ENCODE measurements around the gene RGS9BP. TPM values are rescaled to one million over a fixed set of nuclear protein-coding genes. Genes with fewer than 3 reads are reported as not detected.
A peak's percentile ranks its signal among the peaks of the same experiment; 100 is the strongest.

Gene RGS9BP
- total RNA-seq, 2 experiments from 2014 or later = 0.10 to 0.12 TPM

GRCh38 chr19:32674153-32674930 lies 1.3 kb upstream of the RGS9BP start:
- intact Hi-C loops (cut with micrococcal nuclease) = no loop called here
- Mint-ChIP-seq H3K4me3 (peak overlapping the region; percentile 89), H3K27ac (peak overlapping the region; percentile 46), H3K9me3 (no peaks in the 10 kb centered on the region), H3K4me1 (ENCODE audit: low read depth) (peaks cover 29% of the 10 kb centered on the region), H3K36me3 (ENCODE audit: low read depth) (no peaks in the 10 kb centered on the region), H3K27me3 (ENCODE audit: low read depth) (peaks cover 14% of the 10 kb centered on the region)
- peak; percentile 18 for DNase-seq
- CTCF ChIA-PET = interaction anchor here (1.1 kb wide), 1 partner anchor 315 kb away, joined by 3 read pairs; no protein-coding TSS in a partner anchor

- CTCF ChIA-PET = no interaction called here
- intact Hi-C loops (cut with micrococcal nuclease) = loop anchor here (1.0 to 5.0 kb wide), 8 partner anchors 16 to 502 kb away; partner anchors contain the start of genes CEP89, DPY19L3, NUDT19 and PDCD5
- peaks cover 22% of the 10 kb centered on the region for H3K4me1 Mint-ChIP-seq (ENCODE audit: low read depth)
- no peaks in the 10 kb centered on the region for H3K36me3 Mint-ChIP-seq (ENCODE audit: low read depth)
- H3K27ac Mint-ChIP-seq = peak within 1 kb of the TSS; percentile 46
- peak within 1 kb of the TSS; percentile 89 for H3K4me3 Mint-ChIP-seq
- peaks cover 14% of the 10 kb centered on the region for H3K27me3 Mint-ChIP-seq (ENCODE audit: low read depth)
- no peaks in the 10 kb centered on the region for H3K9me3 Mint-ChIP-seq
- DNase-seq = peak; percentile 97
Observed at GRCh38 chr19:32674931-32675719, 523 bp upstream of the RGS9BP start, which contains the start of gene ANKRD27. Gene ANKRD27, minus strand, starts transcription at chr19:32675180. Its CDS starts 16,165 bp downstream, at chr19:32659015.

GRCh38 chr19:32676186-32676894 lies 692 bp downstream of the RGS9BP start:
- intact Hi-C loops (cut with micrococcal nuclease) = loop anchor here (5.0 kb wide), 3 partner anchors 79 to 501 kb away; partner anchors contain the start of gene DPY19L3
- peak overlapping the region; percentile 80 for H3K4me3 Mint-ChIP-seq
- no peaks in the 10 kb centered on the region for H3K9me3 Mint-ChIP-seq
- CTCF ChIA-PET = interaction anchor here (0.6 to 1.2 kb wide), 2 partner anchors 15 to 32 kb away, joined by 3 to 4 read pairs; partner anchors contain the start of gene NUDT19
- peaks cover 20% of the 10 kb centered on the region for H3K4me1 Mint-ChIP-seq (ENCODE audit: low read depth)
- no peak overlapping the region for H3K27ac Mint-ChIP-seq
- H3K36me3 Mint-ChIP-seq (ENCODE audit: low read depth) = no peaks in the 10 kb centered on the region
- DNase-seq = no peak
- H3K27me3 Mint-ChIP-seq (ENCODE audit: low read depth) = peaks cover 14% of the 10 kb centered on the region

GRCh38 chr19:32676895-32677359 lies 1.3 kb downstream of the RGS9BP start:
- H3K4me1 Mint-ChIP-seq (ENCODE audit: low read depth) = peaks cover 20% of the 10 kb centered on the region
- DNase-seq = no peak
- H3K4me3 Mint-ChIP-seq = peak overlapping the region; percentile 19
- CTCF ChIA-PET = interaction anchor here (0.6 to 1.2 kb wide), 2 partner anchors 15 to 627 kb away, joined by 3 to 4 read pairs; partner anchors contain the start of gene NUDT19
- H3K9me3 Mint-ChIP-seq = no peaks in the 10 kb centered on the region
- H3K36me3 Mint-ChIP-seq (ENCODE audit: low read depth) = no peaks in the 10 kb centered on the region
- intact Hi-C loops (cut with micrococcal nuclease) = loop anchor here (5.0 kb wide), 3 partner anchors 80 to 500 kb away; partner anchors contain the start of gene DPY19L3
- H3K27me3 Mint-ChIP-seq (ENCODE audit: low read depth) = peaks cover 14% of the 10 kb centered on the region
- no peak overlapping the region for H3K27ac Mint-ChIP-seq

GRCh38 chr19:32677657-32678056 lies 2.0 kb downstream of the RGS9BP start:
- H3K27me3 Mint-ChIP-seq (ENCODE audit: low read depth) = peaks cover 14% of the 10 kb centered on the region
- CTCF ChIA-PET = interaction anchor here (0.6 kb wide), 1 partner anchor 626 kb away, joined by 3 read pairs; no protein-coding TSS in a partner anchor
- H3K4me3 Mint-ChIP-seq = peak overlapping the region; percentile 19
- intact Hi-C loops (cut with micrococcal nuclease) = loop anchor here (5.0 kb wide), 3 partner anchors 80 to 500 kb away; partner anchors contain the start of gene DPY19L3
- H3K9me3 Mint-ChIP-seq = no peaks in the 10 kb centered on the region
- peaks cover 16% of the 10 kb centered on the region for H3K4me1 Mint-ChIP-seq (ENCODE audit: low read depth)
- H3K36me3 Mint-ChIP-seq (ENCODE audit: low read depth) = no peaks in the 10 kb centered on the region
- no peak for DNase-seq
- H3K27ac Mint-ChIP-seq = no peak overlapping the region

- CTCF ChIA-PET = no interaction called here
- peaks cover 5% of the 10 kb centered on the region for H3K4me1 Mint-ChIP-seq (ENCODE audit: low read depth)
- intact Hi-C loops (cut with micrococcal nuclease) = no loop called here
- H3K4me3 Mint-ChIP-seq = no peak overlapping the region
- H3K27me3 Mint-ChIP-seq (ENCODE audit: low read depth) = peaks cover 14% of the 10 kb centered on the region
- H3K27ac Mint-ChIP-seq = no peak overlapping the region
- no peak for DNase-seq
- H3K36me3 Mint-ChIP-seq (ENCODE audit: low read depth) = no peaks in the 10 kb centered on the region
- no peaks in the 10 kb centered on the region for H3K9me3 Mint-ChIP-seq
Observed at GRCh38 chr19:32680986-32681385, 5.3 kb downstream of the RGS9BP start.

- intact Hi-C loops (cut with micrococcal nuclease) = no loop called here
- no peak for DNase-seq
- H3K4me1 Mint-ChIP-seq (ENCODE audit: low read depth) = no peaks in the 10 kb centered on the region
- no peak overlapping the region for H3K4me3 Mint-ChIP-seq
- no peaks in the 10 kb centered on the region for H3K36me3 Mint-ChIP-seq (ENCODE audit: low read depth)
- no peaks in the 10 kb centered on the region for H3K9me3 Mint-ChIP-seq
- H3K27ac Mint-ChIP-seq = no peak overlapping the region
- peaks cover 8% of the 10 kb centered on the region for H3K27me3 Mint-ChIP-seq (ENCODE audit: low read depth)
- CTCF ChIA-PET = no interaction called here
Observed at GRCh38 chr19:32682317-32682716, 6.7 kb downstream of the RGS9BP start.

- intact Hi-C loops (cut with micrococcal nuclease) = no loop called here
- CTCF ChIA-PET = no interaction called here
- H3K9me3 Mint-ChIP-seq = no peaks in the 10 kb centered on the region
- no peak for DNase-seq
- peaks cover 18% of the 10 kb centered on the region for H3K4me1 Mint-ChIP-seq (ENCODE audit: low read depth)
- H3K27me3 Mint-ChIP-seq (ENCODE audit: low read depth) = no peaks in the 10 kb centered on the region
- no peak overlapping the region for H3K4me3 Mint-ChIP-seq
- H3K27ac Mint-ChIP-seq = no peak overlapping the region
- no peaks in the 10 kb centered on the region for H3K36me3 Mint-ChIP-seq (ENCODE audit: low read depth)
Observed at GRCh38 chr19:32686847-32687475, 11.3 kb downstream of the RGS9BP start.

- peaks cover 18% of the 10 kb centered on the region for H3K4me1 Mint-ChIP-seq (ENCODE audit: low read depth)
- CTCF ChIA-PET = no interaction called here
- intact Hi-C loops (cut with micrococcal nuclease) = no loop called here
- DNase-seq = no peak
- no peak overlapping the region for H3K27ac Mint-ChIP-seq
- no peaks in the 10 kb centered on the region for H3K9me3 Mint-ChIP-seq
- no peak overlapping the region for H3K4me3 Mint-ChIP-seq
- H3K27me3 Mint-ChIP-seq (ENCODE audit: low read depth) = no peaks in the 10 kb centered on the region
- peaks cover under 1% of the 10 kb centered on the region for H3K36me3 Mint-ChIP-seq (ENCODE audit: low read depth)
Observed at GRCh38 chr19:32687681-32688080, 12.0 kb downstream of the RGS9BP start.

GRCh38 chr19:32688311-32688710 lies 12.7 kb downstream of the RGS9BP start:
- H3K27me3 Mint-ChIP-seq (ENCODE audit: low read depth) = no peaks in the 10 kb centered on the region
- intact Hi-C loops (cut with micrococcal nuclease) = no loop called here
- no peaks in the 10 kb centered on the region for H3K9me3 Mint-ChIP-seq
- no peak overlapping the region for H3K27ac Mint-ChIP-seq
- DNase-seq = no peak
- H3K36me3 Mint-ChIP-seq (ENCODE audit: low read depth) = peaks cover 7% of the 10 kb centered on the region
- no peak overlapping the region for H3K4me3 Mint-ChIP-seq
- peaks cover 23% of the 10 kb centered on the region for H3K4me1 Mint-ChIP-seq (ENCODE audit: low read depth)
- CTCF ChIA-PET = interaction anchor here (0.7 kb wide), 1 partner anchor 9 kb away, joined by 3 read pairs; no protein-coding TSS in a partner anchor

GRCh38 chr19:32691291-32691951 lies 15.8 kb downstream of the RGS9BP start, which contains the start of gene NUDT19:
Gene NUDT19, plus strand, starts transcription at chr19:32691821. Its CDS starts 140 bp downstream, at chr19:32691961.
- peaks cover 49% of the 10 kb centered on the region for H3K4me1 Mint-ChIP-seq (ENCODE audit: low read depth)
- peak; percentile 90 for DNase-seq
- H3K9me3 Mint-ChIP-seq = no peaks in the 10 kb centered on the region
- CTCF ChIA-PET = interaction anchor here (1.1 to 1.3 kb wide), 2 partner anchors 15 kb away, joined by 3 to 4 read pairs; no protein-coding TSS in a partner anchor
- peak within 1 kb of the TSS; percentile 93 for H3K4me3 Mint-ChIP-seq
- H3K27ac Mint-ChIP-seq = peak within 1 kb of the TSS; percentile 88
- H3K36me3 Mint-ChIP-seq (ENCODE audit: low read depth) = peaks cover 24% of the 10 kb centered on the region
- no peaks in the 10 kb centered on the region for H3K27me3 Mint-ChIP-seq (ENCODE audit: low read depth)
- intact Hi-C loops (cut with micrococcal nuclease) = loop anchor here (1.0 to 5.0 kb wide), 11 partner anchors 16 to 1481 kb away; partner anchors contain the start of genes ANKRD27, CEBPG, FAAP24 and GPATCH1

Data from activated naive CD4-positive, alpha-beta T cell treated with anti-CD3 and anti-CD28 coated beads for 36 hours (primary cell).